HEK293 (cell line): Measurements from ENCODE around the gene SKIC8.

ENCODE experiments used
- CTCF ChIP-seq: fragments of 450-650 bp; formaldehyde crosslinking; IDR thresholded peaks from 2 replicates; pipeline ENCODE4 v1.5.1; 2016; ENCODE audit warnings: missing biosample characterization, missing genetic modification characterization
- PRDM1 ChIP-seq: fragments of 450-650 bp; formaldehyde crosslinking; IDR thresholded peaks from 2 replicates; pipeline ENCODE4; 2016; ENCODE audit warnings: missing biosample characterization, missing genetic modification characterization
- ZBTB20 ChIP-seq: fragments of 450-650 bp; formaldehyde crosslinking; IDR thresholded peaks from 2 replicates; pipeline ENCODE4 v1.5.1; 2016; ENCODE audit warnings: missing biosample characterization, missing genetic modification characterization
- ZEB2 ChIP-seq: fragments of 450-650 bp; formaldehyde crosslinking; IDR thresholded peaks from 2 replicates; pipeline ENCODE4 v1.5.1; 2016; ENCODE audit warnings: missing biosample characterization, missing genetic modification characterization

- TF ChIP-seq ZEB2 (tag by site-specific recombination) (no peak), CTCF (tag by site-specific recombination) (no peak), PRDM1 (no peak), ZBTB20 (no peak)
Measured at GRCh38 chr15:78244101-78244500, 55.3 kb downstream of the SKIC8 start.
